SIG-M5 treated with dmso at 0.1 percent for 504 hours (cell line): Measurements from ENCODE around the gene RFX8.
"Not testable (repeated sequence)": the region's sequence is repeated elsewhere in the genome, so short reads cannot be mapped to it uniquely, and the experiment has no call there.

Source experiments
- DNase-seq: peaks from one replicate; lab custom pipeline; 2025; ENCODE audit not compliant: unreplicated experiment; lab: John Stamatoyannopoulos, UW

The RFX8 gene

GRCh38 chr2:101354420-101355311 is 120.2 kb downstream of the RFX8 start:
- DNase-seq, result no peak

- DNase-seq, result not testable (repeated sequence)
These were observed 122.3 kb downstream of the RFX8 start for GRCh38 chr2:101352631-101353030.

- DNase-seq, result no peak
These were observed 123.7 kb downstream of the RFX8 start for GRCh38 chr2:101351207-101351606.

GRCh38 chr2:101349893-101350662 is 124.8 kb downstream of the RFX8 start:
- no peak for DNase-seq

- no peak for DNase-seq
These were observed 126.0 kb downstream of the RFX8 start for GRCh38 chr2:101348883-101349282.
